Measurements from ENCODE around the gene SH3PXD2A.

- TF ChIP-seq CTCF (IDR thresholded peaks at IDR 0.05) (no peak), POLR2A (IDR thresholded peaks at IDR 0.05) (no peak)
Measured at GRCh38 chr10:103614306-103615158, 240.8 kb downstream of the SH3PXD2A start.
